Cardiac muscle cell (in vitro differentiated cells and primary cell): ENCODE measurements around the gene PTCSC3. TPM values are rescaled to one million over a fixed set of nuclear protein-coding genes. Genes with fewer than 3 reads are reported as not detected.

Source experiments
- DNase-seq, 2 donors: peaks; one replicate each; pipeline versions ENCODE4 v3.0.0 to v3.0.0-alpha.2; 2010 to 2017; ENCODE audit warnings: low read depth in 1 of 2, low spot score in 1 of 2
- H3K27ac ChIP-seq: fragments of 200-600 bp; sonication (generic); 2 replicates; pipeline ENCODE4 v1.5.1; 2016
- H3K27me3 ChIP-seq: fragments of 200-600 bp; sonication (generic); 2 replicates; pipeline ENCODE4 v1.6.0; 2016; ENCODE audit warnings: control low read depth
- H3K36me3 ChIP-seq: fragments of 200-600 bp; sonication (generic); 2 replicates; pipeline ENCODE4 v1.5.1; 2016; ENCODE audit warnings: control low read depth
- H3K4me1 ChIP-seq: fragments of 200-600 bp; sonication (generic); 2 replicates; pipeline ENCODE4 v1.8.1; 2017; ENCODE audit warnings: low read depth, mild to moderate bottlenecking, mixed run types
- H3K4me3 ChIP-seq: fragments of 200-600 bp; sonication (generic); 2 replicates; pipeline ENCODE4 v1.5.1; 2016; ENCODE audit warnings: mild to moderate bottlenecking
- H3K9me3 ChIP-seq: fragments of 200-600 bp; sonication (generic); 2 replicates; pipeline ENCODE4 v1.5.1; 2017; ENCODE audit warnings: low read depth, mild to moderate bottlenecking, control low read depth
- polyA plus RNA-seq: library from polyadenylated mRNA; unstranded; fragments of >200 nt; fragmentation: Nextera tagmentation; extraction: Ambion mirVana; gene quantifications from 2 replicates; pipeline ENCODE4 v1.2.1, GENCODE V29; 2016
- total RNA-seq: library from RNA; depleted of rRNA; stranded (reverse); fragments of >200 nt; gene quantifications from 2 replicates; pipeline ENCODE4 v1.2.3, GENCODE V29; 2016
- TF ChIP-seq, protein P1 (sequence below): IDR thresholded peaks from 2 replicates; pipeline ENCODE4 v1.5.1; 2012; ENCODE audit warnings: low read depth, mild to moderate bottlenecking, low read length

The PTCSC3 gene
- total RNA-seq (not detected in 2 replicates), polyA plus RNA-seq (not detected in 2 replicates)

DNA sequence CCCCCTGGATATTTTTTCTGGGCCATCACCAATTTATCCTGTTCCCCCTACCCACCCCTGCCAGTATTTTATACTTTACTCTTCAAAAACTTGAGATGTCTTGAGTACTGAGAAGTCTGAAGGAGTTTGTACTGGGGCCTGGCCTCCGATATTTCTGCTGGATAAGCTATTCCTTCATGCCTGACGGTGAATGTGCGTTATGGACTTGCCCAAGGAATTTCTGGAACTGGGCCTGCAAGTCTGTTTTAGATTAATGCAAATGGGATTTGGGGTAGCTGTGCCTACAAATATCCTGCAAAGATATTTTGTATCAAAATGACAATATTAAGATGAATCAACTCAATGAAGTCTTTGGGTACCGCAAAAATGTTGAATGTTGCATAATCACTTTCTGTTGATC lies at the start of gene PTCSC3:
TSS of gene PTCSC3 (minus strand) at position 199 of the 400 bp plus-strand sequence.
- DNase-seq = no peak
- TF ChIP-seq, protein P1, sequence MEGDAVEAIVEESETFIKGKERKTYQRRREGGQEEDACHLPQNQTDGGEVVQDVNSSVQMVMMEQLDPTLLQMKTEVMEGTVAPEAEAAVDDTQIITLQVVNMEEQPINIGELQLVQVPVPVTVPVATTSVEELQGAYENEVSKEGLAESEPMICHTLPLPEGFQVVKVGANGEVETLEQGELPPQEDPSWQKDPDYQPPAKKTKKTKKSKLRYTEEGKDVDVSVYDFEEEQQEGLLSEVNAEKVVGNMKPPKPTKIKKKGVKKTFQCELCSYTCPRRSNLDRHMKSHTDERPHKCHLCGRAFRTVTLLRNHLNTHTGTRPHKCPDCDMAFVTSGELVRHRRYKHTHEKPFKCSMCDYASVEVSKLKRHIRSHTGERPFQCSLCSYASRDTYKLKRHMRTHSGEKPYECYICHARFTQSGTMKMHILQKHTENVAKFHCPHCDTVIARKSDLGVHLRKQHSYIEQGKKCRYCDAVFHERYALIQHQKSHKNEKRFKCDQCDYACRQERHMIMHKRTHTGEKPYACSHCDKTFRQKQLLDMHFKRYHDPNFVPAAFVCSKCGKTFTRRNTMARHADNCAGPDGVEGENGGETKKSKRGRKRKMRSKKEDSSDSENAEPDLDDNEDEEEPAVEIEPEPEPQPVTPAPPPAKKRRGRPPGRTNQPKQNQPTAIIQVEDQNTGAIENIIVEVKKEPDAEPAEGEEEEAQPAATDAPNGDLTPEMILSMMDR = no peak

GRCh38 chr14:36226164-36226563 lies 49.6 kb upstream of the PTCSC3 start:
- no peak for DNase-seq
- Histone ChIP-seq H3K36me3 (no peaks in the 10 kb centered on the region), H3K27ac (no peak overlapping the region)

More for the DNA sequence above, at the start of gene PTCSC3:
- Histone ChIP-seq H3K27ac (no peak within 1 kb of the TSS), H3K27me3 (no peaks in the 10 kb centered on the region), H3K9me3 (no peaks in the 10 kb centered on the region), H3K36me3 (no peaks in the 10 kb centered on the region), H3K4me3 (no peak within 1 kb of the TSS), H3K4me1 (no peaks in the 10 kb centered on the region)

GRCh38 chr14:36224176-36224575 lies 47.7 kb upstream of the PTCSC3 start:
- no peak for DNase-seq
- TF ChIP-seq, protein P1 = no peak
- Histone ChIP-seq H3K4me1 (no peaks in the 10 kb centered on the region), H3K27ac (no peak overlapping the region), H3K36me3 (no peaks in the 10 kb centered on the region), H3K9me3 (no peaks in the 10 kb centered on the region), H3K4me3 (no peak overlapping the region), H3K27me3 (no peaks in the 10 kb centered on the region)

More at GRCh38 chr14:36226164-36226563, 49.6 kb upstream of the PTCSC3 start:
- TF ChIP-seq, protein P1 = no peak
- Histone ChIP-seq H3K4me1 (no peaks in the 10 kb centered on the region), H3K9me3 (no peaks in the 10 kb centered on the region), H3K27me3 (no peaks in the 10 kb centered on the region), H3K4me3 (no peak overlapping the region)

DNA sequence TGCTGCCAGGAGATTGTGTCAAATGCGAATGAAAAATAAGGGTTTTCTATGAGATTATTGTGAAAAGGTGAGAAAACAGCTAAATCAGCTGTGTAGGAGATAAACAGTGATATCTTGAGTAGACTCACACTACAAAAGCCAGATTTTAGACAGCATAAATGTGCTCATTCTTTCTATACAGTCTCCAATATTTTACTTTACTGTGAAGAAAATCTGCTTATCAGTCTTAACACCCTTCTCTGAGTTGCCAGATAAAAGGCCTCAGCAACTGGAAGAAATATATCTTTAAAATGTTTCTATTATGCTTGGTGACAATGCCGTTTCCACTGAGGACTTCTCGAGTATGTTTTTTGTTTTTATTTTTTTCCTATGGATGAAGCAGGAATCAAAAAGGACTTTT lies 47.0 kb upstream of the PTCSC3 start:
- H3K27me3 ChIP-seq = no peaks in the 10 kb centered on the region
- no peak for DNase-seq
- H3K4me3 ChIP-seq = no peak overlapping the region
- no peak overlapping the region for H3K27ac ChIP-seq
- H3K36me3 ChIP-seq = no peaks in the 10 kb centered on the region
- H3K9me3 ChIP-seq = no peaks in the 10 kb centered on the region
- TF ChIP-seq, protein P1 = no peak
- no peaks in the 10 kb centered on the region for H3K4me1 ChIP-seq

- TF ChIP-seq, protein P1 = no peak
- no peaks in the 10 kb centered on the region for H3K36me3 ChIP-seq
- no peaks in the 10 kb centered on the region for H3K9me3 ChIP-seq
- H3K4me1 ChIP-seq = no peaks in the 10 kb centered on the region
- no peak overlapping the region for H3K4me3 ChIP-seq
- DNase-seq = no peak
- H3K27me3 ChIP-seq = no peaks in the 10 kb centered on the region
- no peak overlapping the region for H3K27ac ChIP-seq
Observed at GRCh38 chr14:36222952-36223468, 46.5 kb upstream of the PTCSC3 start.
